ENCODE results near the gene AMMECR1L. TPM values are rescaled to one million over a fixed set of nuclear protein-coding genes. Genes with fewer than 3 reads are reported as not detected.

Gene AMMECR1L
- total and polyA plus RNA-seq, 10 of the 15 experiments (the other 5 are each of a cell fraction or from before 2014, with no cell fraction given), result 2.7 to 12.1 (median 8.0) TPM

GRCh38 chr2:127910415-127910814 is 24.7 kb upstream of the AMMECR1L start:
- no TSS peak for BruUV-seq (replicated peaks)
- ChIA-PET POLR2A (interaction anchor here (0.6 kb wide), 1 partner anchor 185 kb away, joined by 5 read pairs; no protein-coding TSS in a partner anchor), RAD21 (ENCODE audit: unreplicated experiment) (no interaction called here), CTCF (no interaction called here), SMC1A (ENCODE audit: uncharacterized antibody, unreplicated experiment) (no interaction called here)
- H3K4me2 ChIP-seq (ENCODE audit: control insufficient read depth, insufficient read depth), result no peak overlapping the region
- no peak overlapping the region for H3K27ac ChIP-seq (ENCODE audit: control insufficient read depth, insufficient read depth)
- H3K9me3 ChIP-seq (replicated peaks; ENCODE audit: control insufficient read depth, insufficient read depth, low read length), result no peaks in the 10 kb centered on the region
- WGBS (ENCODE audit: insufficient coverage, insufficient replicate concordance, low lambda C conversion rate, missing lambda C conversion rate), result 75% methylated on average over 3 of the region's 3 CpGs
- FAIRE-seq (no peak), ATAC-seq (no peak), DNase-seq (ENCODE audit: low read depth, low spot score) (no peak)
- in situ Hi-C loops (cut with MboI) (no loop called here), intact Hi-C loops (cut with micrococcal nuclease; ENCODE audit: unreplicated experiment) (no loop called here)
- H3K9ac ChIP-seq (ENCODE audit: control insufficient read depth, insufficient read depth, low read length), result no peak overlapping the region
- no peak overlapping the region for H2AFZ ChIP-seq (ENCODE audit: control insufficient read depth, low read depth, low read length)
- no peaks in the 10 kb centered on the region for H4K20me1 ChIP-seq (ENCODE audit: control insufficient read depth, insufficient read depth)
- no peaks in the 10 kb centered on the region for H3K27me3 ChIP-seq (replicated peaks in 1 of 2; ENCODE audit: control insufficient read depth in 2 of 2, insufficient read depth in 2 of 2, low read length in 1 of 2)
- no peaks in the 10 kb centered on the region for H3K79me2 ChIP-seq (ENCODE audit: control insufficient read depth, insufficient read depth, low read length)
- no peaks in the 10 kb centered on the region for H3K36me3 ChIP-seq (ENCODE audit: control insufficient read depth in 2 of 2, insufficient read depth in 2 of 2, low read length in 1 of 2)
- H3K4me3 ChIP-seq, result no peak overlapping the region
- peaks cover 2% of the 10 kb centered on the region for H3K4me1 ChIP-seq (ENCODE audit: control insufficient read depth, insufficient read depth, low read length)
- TF ChIP-seq CUX1 (IDR thresholded peaks at IDR 0.05; ENCODE audit: insufficient replicate concordance, low read depth, low read length), result no peak
- TF ChIP-seq EED (IDR thresholded peaks at IDR 0.05; ENCODE audit: low read depth), result no peak
- no peak for TF ChIP-seq HSF1 (IDR thresholded peaks at IDR 0.05; ENCODE audit: low read depth, low read length)
- TF ChIP-seq POLR2AphosphoS5 (IDR thresholded peaks at IDR 0.05; ENCODE audit: low read length), result no peak
- TF ChIP-seq DPF2 (IDR thresholded peaks at IDR 0.05), result no peak
- TF ChIP-seq ZBTB4 (CRISPR knock-in tag; IDR thresholded peaks at IDR 0.05), result no peak
- no peak for TF ChIP-seq FOS (IDR thresholded peaks at IDR 0.05; ENCODE audit: borderline replicate concordance, extremely low read depth, insufficient read length)
- TF ChIP-seq HDAC6 (IDR thresholded peaks at IDR 0.05; ENCODE audit: unreplicated experiment), result no peak
